Astrocyte (in vitro differentiated cells and primary cell): ENCODE results near the gene IL15. TPM values are rescaled to one million over a fixed set of nuclear protein-coding genes. Genes with fewer than 3 reads are reported as not detected.
A peak's percentile ranks its signal among the peaks of the same experiment; 100 is the strongest.

Experiments used
- DNase-seq: peaks from one replicate; pipeline ENCODE4 v3.0.0-alpha.2; 2010; ENCODE audit warnings: low read depth
- FAIRE-seq: peaks from 2 replicates; lab custom pipeline; 2011; peaks lifted over from hg19 to GRCh38; lab: Jason Lieb, UNC
- H2AFZ ChIP-seq: 2 replicates; pipeline ENCODE4 v1.6.0; 2012; ENCODE audit warnings: low read depth, low read length, inconsistent platforms
- H3K27ac ChIP-seq: 2 replicates; pipeline ENCODE4 v1.5.1; 2011; ENCODE audit warnings: low read depth, low read length, inconsistent platforms
- H3K27me3 ChIP-seq: 2 replicates; pipeline ENCODE4 v1.6.0; 2011; ENCODE audit warnings: low read length, inconsistent platforms; ENCODE audit not compliant: insufficient read depth
- H3K36me3 ChIP-seq: 2 replicates; pipeline ENCODE4 v1.5.1; 2011; ENCODE audit warnings: low read length, inconsistent platforms; ENCODE audit not compliant: insufficient read depth
- H3K4me1 ChIP-seq: 2 replicates; pipeline ENCODE4 v1.5.1; 2011; ENCODE audit warnings: low read length, inconsistent platforms; ENCODE audit not compliant: insufficient read depth
- H3K4me2 ChIP-seq: 2 replicates; pipeline ENCODE4 v1.6.0; 2012; ENCODE audit warnings: low read length, inconsistent platforms
- H3K4me3 ChIP-seq: 2 replicates; pipeline ENCODE4 v1.5.1; 2011; ENCODE audit warnings: low read depth, mild to moderate bottlenecking, low read length, inconsistent platforms; ENCODE audit not compliant: insufficient read depth
- H3K79me2 ChIP-seq: 2 replicates; pipeline ENCODE4 v1.6.0; 2012; ENCODE audit warnings: mild to moderate bottlenecking, low read length, inconsistent platforms; ENCODE audit not compliant: insufficient read depth
- H3K9ac ChIP-seq: 2 replicates; pipeline ENCODE4 v1.6.0; 2012; ENCODE audit warnings: mild to moderate bottlenecking, low read length, inconsistent platforms
- H3K9me3 ChIP-seq: 2 replicates; pipeline ENCODE4 v1.5.1; 2012; ENCODE audit warnings: low read depth, mild to moderate bottlenecking, low read length, inconsistent platforms; ENCODE audit not compliant: insufficient read depth
- H4K20me1 ChIP-seq: 2 replicates; pipeline ENCODE4 v1.6.0; 2012; ENCODE audit warnings: low read length, inconsistent platforms; ENCODE audit not compliant: insufficient read depth
- H3K27ac Mint-ChIP-seq: one replicate; pipeline ENCODE4 v1.8.0; 2021; ENCODE audit warnings: mild to moderate bottlenecking, mixed read lengths; ENCODE audit not compliant: unreplicated experiment
- H3K27me3 Mint-ChIP-seq: one replicate; pipeline ENCODE4 v1.8.0; 2021; ENCODE audit warnings: low read depth, mixed read lengths; ENCODE audit not compliant: unreplicated experiment
- H3K36me3 Mint-ChIP-seq: one replicate; pipeline ENCODE4 v1.8.0; 2021; ENCODE audit warnings: low read depth, mixed read lengths; ENCODE audit not compliant: unreplicated experiment
- H3K4me1 Mint-ChIP-seq: one replicate; pipeline ENCODE4 v1.8.0; 2021; ENCODE audit warnings: low read depth, mixed read lengths; ENCODE audit not compliant: unreplicated experiment
- H3K4me3 Mint-ChIP-seq: one replicate; pipeline ENCODE4 v1.8.0; 2021; ENCODE audit warnings: mild to moderate bottlenecking, moderate library complexity, mixed read lengths; ENCODE audit not compliant: unreplicated experiment
- H3K9me3 Mint-ChIP-seq: one replicate; pipeline ENCODE4 v1.8.0; 2021; ENCODE audit warnings: mild to moderate bottlenecking, mixed read lengths; ENCODE audit not compliant: unreplicated experiment
- EZH2 ChIP-seq: IDR thresholded peaks from 2 replicates; pipeline ENCODE4 v1.6.1; 2012; ENCODE audit warnings: mild to moderate bottlenecking, low read length, inconsistent platforms; ENCODE audit not compliant: insufficient read depth
- total RNA-seq: library from RNA; stranded (reverse); gene quantifications from 2 replicates; pipeline ENCODE4 v1.2.1, GENCODE V29; 2021
- TF ChIP-seq, protein P1 (sequence below): IDR thresholded peaks from 2 replicates; pipeline ENCODE4 v1.5.1; 2011; ENCODE audit warnings: low read depth, mild to moderate bottlenecking, inconsistent platforms, low read length, moderate library complexity; ENCODE audit not compliant: insufficient read depth

Gene IL15
- total RNA-seq, 1 donor from 2014 or later = 3.6 TPM

DNA sequence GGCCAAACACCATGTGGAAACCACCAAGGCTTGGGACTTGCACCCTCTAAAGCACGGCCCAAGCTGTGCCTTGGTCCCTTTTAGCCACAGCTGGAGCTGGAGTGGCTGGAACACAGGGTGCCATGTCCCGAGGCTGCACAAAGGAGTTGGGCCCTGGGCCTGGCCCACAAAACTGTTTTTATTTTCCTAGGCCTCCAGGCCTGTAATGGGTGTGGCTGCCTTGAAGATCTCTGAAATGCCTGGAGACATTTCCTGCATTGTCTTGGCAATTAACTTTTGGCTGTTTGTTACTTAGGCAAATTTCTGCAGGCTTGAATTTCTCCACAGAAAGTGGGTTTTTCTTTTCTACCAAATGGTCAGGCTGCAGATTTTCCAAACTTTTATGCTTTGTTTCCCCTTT is 55.7 kb downstream of the IL15 start:
- H3K4me1 Mint-ChIP-seq = peaks cover 4% of the 10 kb centered on the region
- Histone ChIP-seq H3K27ac (no peak overlapping the region), H3K4me1 (no peaks in the 10 kb centered on the region), H3K9me3 (no peaks in the 10 kb centered on the region), H3K4me2 (no peak overlapping the region), H3K27me3 (no peaks in the 10 kb centered on the region), H3K79me2 (no peaks in the 10 kb centered on the region), H3K9ac (no peak overlapping the region), H3K4me3 (no peak overlapping the region), H4K20me1 (no peaks in the 10 kb centered on the region), H2AFZ (no peak overlapping the region), H3K36me3 (no peaks in the 10 kb centered on the region)
- H3K27me3 Mint-ChIP-seq = no peaks in the 10 kb centered on the region
- TF ChIP-seq, protein P1, sequence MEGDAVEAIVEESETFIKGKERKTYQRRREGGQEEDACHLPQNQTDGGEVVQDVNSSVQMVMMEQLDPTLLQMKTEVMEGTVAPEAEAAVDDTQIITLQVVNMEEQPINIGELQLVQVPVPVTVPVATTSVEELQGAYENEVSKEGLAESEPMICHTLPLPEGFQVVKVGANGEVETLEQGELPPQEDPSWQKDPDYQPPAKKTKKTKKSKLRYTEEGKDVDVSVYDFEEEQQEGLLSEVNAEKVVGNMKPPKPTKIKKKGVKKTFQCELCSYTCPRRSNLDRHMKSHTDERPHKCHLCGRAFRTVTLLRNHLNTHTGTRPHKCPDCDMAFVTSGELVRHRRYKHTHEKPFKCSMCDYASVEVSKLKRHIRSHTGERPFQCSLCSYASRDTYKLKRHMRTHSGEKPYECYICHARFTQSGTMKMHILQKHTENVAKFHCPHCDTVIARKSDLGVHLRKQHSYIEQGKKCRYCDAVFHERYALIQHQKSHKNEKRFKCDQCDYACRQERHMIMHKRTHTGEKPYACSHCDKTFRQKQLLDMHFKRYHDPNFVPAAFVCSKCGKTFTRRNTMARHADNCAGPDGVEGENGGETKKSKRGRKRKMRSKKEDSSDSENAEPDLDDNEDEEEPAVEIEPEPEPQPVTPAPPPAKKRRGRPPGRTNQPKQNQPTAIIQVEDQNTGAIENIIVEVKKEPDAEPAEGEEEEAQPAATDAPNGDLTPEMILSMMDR = no peak
- TF ChIP-seq EZH2 = no peak
- H3K9me3 Mint-ChIP-seq = no peaks in the 10 kb centered on the region
- H3K36me3 Mint-ChIP-seq = peaks cover 8% of the 10 kb centered on the region
- no peak for DNase-seq
- H3K27ac Mint-ChIP-seq = no peak overlapping the region
- H3K4me3 Mint-ChIP-seq = no peak overlapping the region
- no peak for FAIRE-seq

DNA sequence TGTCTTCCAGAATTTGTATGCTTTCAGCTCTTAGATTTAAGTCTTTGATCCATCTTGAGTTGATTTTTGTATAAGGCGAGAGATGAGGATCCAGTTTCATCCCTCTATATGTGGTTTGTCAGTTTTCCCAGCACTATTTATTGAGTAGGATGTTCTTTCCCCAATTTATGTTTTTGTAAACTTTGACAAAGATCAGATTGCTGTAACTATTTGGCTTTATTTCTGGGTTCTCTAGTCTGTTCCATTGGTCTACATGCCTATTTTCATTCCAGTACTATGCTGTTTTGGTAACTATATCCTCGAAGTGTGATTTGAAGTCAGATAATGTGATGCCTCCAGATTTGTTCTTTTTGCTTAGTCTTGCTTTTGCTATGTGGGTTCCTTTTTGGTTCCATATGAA is 60.7 kb downstream of the IL15 start:
- no peak overlapping the region for H2AFZ ChIP-seq
- H3K4me1 ChIP-seq = no peaks in the 10 kb centered on the region
- DNase-seq = no peak
- no peaks in the 10 kb centered on the region for H3K4me1 Mint-ChIP-seq
- H3K27me3 Mint-ChIP-seq = no peaks in the 10 kb centered on the region
- no peak overlapping the region for H3K4me2 ChIP-seq
- no peaks in the 10 kb centered on the region for H3K27me3 ChIP-seq
- no peak overlapping the region for H3K4me3 Mint-ChIP-seq
- no peak overlapping the region for H3K27ac ChIP-seq
- no peak overlapping the region for H3K4me3 ChIP-seq
- H3K79me2 ChIP-seq = no peaks in the 10 kb centered on the region
- peak; percentile 59 for FAIRE-seq
- no peaks in the 10 kb centered on the region for H3K36me3 Mint-ChIP-seq
- peaks cover under 1% of the 10 kb centered on the region for H3K9me3 Mint-ChIP-seq
- no peak overlapping the region for H3K9ac ChIP-seq
- no peaks in the 10 kb centered on the region for H3K9me3 ChIP-seq
- H3K36me3 ChIP-seq = no peaks in the 10 kb centered on the region
- TF ChIP-seq, protein P1 = no peak
- no peak for TF ChIP-seq EZH2
- no peak overlapping the region for H3K27ac Mint-ChIP-seq
- H4K20me1 ChIP-seq = no peaks in the 10 kb centered on the region

DNA sequence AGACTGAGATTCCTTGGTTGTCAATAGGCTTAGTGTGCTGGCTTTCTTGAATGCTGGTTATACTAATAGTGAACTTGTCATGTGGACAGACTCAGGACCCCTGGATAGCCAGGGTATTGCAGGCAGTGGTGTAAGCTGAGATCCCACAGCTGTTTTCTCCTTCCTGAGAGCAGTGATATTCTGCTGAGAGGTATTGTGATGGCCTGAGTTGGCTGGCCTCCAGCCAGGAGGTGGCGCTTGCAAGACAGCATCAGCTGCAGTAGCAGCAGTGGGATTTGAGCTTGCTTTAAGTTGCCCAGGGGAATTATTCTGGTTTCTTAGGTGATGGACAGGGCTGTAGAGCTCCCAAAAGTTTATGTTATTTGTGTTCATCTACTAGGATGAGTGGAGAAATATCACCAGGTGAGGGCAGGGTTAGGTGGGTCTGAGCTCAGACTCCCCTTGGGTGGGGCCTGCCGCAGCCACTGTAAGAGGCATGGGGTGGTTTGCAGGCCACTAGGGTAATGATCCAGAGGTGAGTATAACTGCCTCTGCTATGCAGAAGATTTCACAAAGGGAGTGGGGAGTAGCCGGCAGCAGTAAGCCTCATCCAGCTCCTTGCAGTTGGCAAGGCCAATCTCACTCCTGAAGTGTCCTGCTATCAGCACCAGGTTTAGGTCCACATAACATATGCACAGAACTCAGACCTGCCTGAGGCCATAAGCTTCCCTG is 66.2 kb downstream of the IL15 start:
- H4K20me1 ChIP-seq = no peaks in the 10 kb centered on the region
- no peak overlapping the region for H3K4me3 ChIP-seq
- TF ChIP-seq, protein P1 = no peak
- TF ChIP-seq EZH2 = no peak
- H3K4me3 Mint-ChIP-seq = no peak overlapping the region
- no peaks in the 10 kb centered on the region for H3K27me3 ChIP-seq
- H3K79me2 ChIP-seq = no peaks in the 10 kb centered on the region
- no peak overlapping the region for H3K9ac ChIP-seq
- FAIRE-seq (no peak), DNase-seq (no peak)
- peaks cover 3% of the 10 kb centered on the region for H3K36me3 Mint-ChIP-seq
- no peak overlapping the region for H3K27ac Mint-ChIP-seq
- no peak overlapping the region for H3K27ac ChIP-seq
- H3K4me2 ChIP-seq = no peak overlapping the region
- no peaks in the 10 kb centered on the region for H3K36me3 ChIP-seq
- H3K27me3 Mint-ChIP-seq = no peaks in the 10 kb centered on the region
- H3K9me3 Mint-ChIP-seq = peaks cover 4% of the 10 kb centered on the region
- H3K4me1 Mint-ChIP-seq = no peaks in the 10 kb centered on the region
- no peaks in the 10 kb centered on the region for H3K4me1 ChIP-seq
- no peak overlapping the region for H2AFZ ChIP-seq
- H3K9me3 ChIP-seq = no peaks in the 10 kb centered on the region
